GM18499 (cell line): ENCODE measurements around the gene LMBRD2.
"Not testable (repeated sequence)": the region's sequence is repeated elsewhere in the genome, so short reads cannot be mapped to it uniquely, and the experiment has no call there.

ENCODE experiments used
- ATAC-seq: cut with Tn5 transposase; IDR thresholded peaks from one replicate; pipeline ENCODE4 v1.9.1; 2021; ENCODE audit warnings: moderate number of reproducible peaks; ENCODE audit not compliant: insufficient read depth, unreplicated experiment

LMBRD2 gene

GRCh38 chr5:36151434-36152323 is at the start of gene LMBRD2, which contains the start of gene SKP2:
Gene LMBRD2 (minus strand): TSS chr5:36151887. CDS start chr5:36143349, 8,538 bp downstream.
Gene SKP2 (plus strand): TSS chr5:36152111. CDS start chr5:36152263, 152 bp downstream.
- peak; percentile 98 for ATAC-seq

- ATAC-seq: no peak
Observed at GRCh38 chr5:36200513-36200912, 48.8 kb upstream of the LMBRD2 start.

GRCh38 chr5:36199620-36200019 is 47.9 kb upstream of the LMBRD2 start:
- ATAC-seq: no peak

- ATAC-seq: not testable (repeated sequence)
Observed at GRCh38 chr5:36198783-36199182, 47.1 kb upstream of the LMBRD2 start.

- no peak for ATAC-seq
Observed at GRCh38 chr5:36198281-36198680, 46.6 kb upstream of the LMBRD2 start.

- no peak for ATAC-seq
Observed at GRCh38 chr5:36193746-36194145, 42.1 kb upstream of the LMBRD2 start.

GRCh38 chr5:36184408-36184807 is 32.7 kb upstream of the LMBRD2 start:
- not testable (repeated sequence) for ATAC-seq

GRCh38 chr5:36181774-36182173 is 30.1 kb upstream of the LMBRD2 start:
- no peak for ATAC-seq

- ATAC-seq: no peak
Observed at GRCh38 chr5:36180556-36181350, 29.1 kb upstream of the LMBRD2 start.

GRCh38 chr5:36179950-36180349 is 28.3 kb upstream of the LMBRD2 start:
- no peak for ATAC-seq

- ATAC-seq: no peak
Observed at GRCh38 chr5:36178524-36178890, 26.8 kb upstream of the LMBRD2 start.

- no peak for ATAC-seq
Observed at GRCh38 chr5:36177715-36178523, 26.2 kb upstream of the LMBRD2 start.

- ATAC-seq: peak; percentile 93
Observed at GRCh38 chr5:36177154-36177553, 25.5 kb upstream of the LMBRD2 start.

GRCh38 chr5:36175043-36175442 is 23.4 kb upstream of the LMBRD2 start:
- ATAC-seq: no peak

GRCh38 chr5:36174119-36174518 is 22.4 kb upstream of the LMBRD2 start:
- no peak for ATAC-seq

GRCh38 chr5:36173426-36173825 is 21.7 kb upstream of the LMBRD2 start:
- no peak for ATAC-seq

- ATAC-seq: no peak
Observed at GRCh38 chr5:36172599-36172998, 20.9 kb upstream of the LMBRD2 start.

- no peak for ATAC-seq
Observed at GRCh38 chr5:36170832-36171424, 19.2 kb upstream of the LMBRD2 start.

GRCh38 chr5:36168737-36169136 is 17.1 kb upstream of the LMBRD2 start:
- ATAC-seq: no peak

GRCh38 chr5:36164461-36164860 is 12.8 kb upstream of the LMBRD2 start:
- ATAC-seq: no peak
